Measurements from ENCODE around the gene NUCB2.

- TF ChIP-seq CTCF (conservative IDR thresholded peaks at IDR 0.05; ENCODE audit: low read length) (no peak), EZH2phosphoT487 (IDR thresholded peaks at IDR 0.05; ENCODE audit: borderline replicate concordance, low read depth, low read length) (no peak)
These were observed 16.5 kb upstream of the NUCB2 start for GRCh38 chr11:17260020-17260419.

All from OCI-LY7 (cell line).